Measurements from ENCODE around the gene LBR.
A peak's percentile ranks its signal among the peaks of the same experiment; 100 is the strongest.
"Not testable (repeated sequence)": the region's sequence is repeated elsewhere in the genome, so short reads cannot be mapped to it uniquely, and the experiment has no call there.

The LBR gene

GRCh38 chr1:225427235-225428067 lies at the start of gene LBR:
Gene LBR, minus strand, starts transcription at chr1:225428038. Its CDS starts 3,963 bp downstream, at chr1:225424075.
- peak within 1 kb of the TSS; percentile 83 for H3K4me3 ChIP-seq (replicated peaks; ENCODE audit: low read depth, low read length)

GRCh38 chr1:225477296-225477911 lies 49.6 kb upstream of the LBR start:
- no peak for TF ChIP-seq CTCF (IDR thresholded peaks at IDR 0.05; ENCODE audit: low read length, missing control alignments)
- DNase-seq (ENCODE audit: low read depth) = no peak
- H3K4me3 ChIP-seq (replicated peaks; ENCODE audit: low read depth, low read length) = no peak overlapping the region

More at GRCh38 chr1:225427235-225428067, at the start of gene LBR:
- TF ChIP-seq CTCF (IDR thresholded peaks at IDR 0.05; ENCODE audit: low read length, missing control alignments) = no peak
- no peak for DNase-seq (ENCODE audit: low read depth)

- TF ChIP-seq CTCF (IDR thresholded peaks at IDR 0.05; ENCODE audit: low read length, missing control alignments) = no peak
- H3K4me3 ChIP-seq (replicated peaks; ENCODE audit: low read depth, low read length) = no peak overlapping the region
- DNase-seq (ENCODE audit: low read depth) = no peak
Measured at GRCh38 chr1:225476538-225476988, 48.7 kb upstream of the LBR start.

- no peak for DNase-seq (ENCODE audit: low read depth)
- H3K4me3 ChIP-seq (replicated peaks; ENCODE audit: low read depth, low read length) = no peak overlapping the region
Measured at GRCh38 chr1:225476100-225476511, 48.3 kb upstream of the LBR start.

GRCh38 chr1:225474986-225475820 lies 47.4 kb upstream of the LBR start:
- TF ChIP-seq CTCF (IDR thresholded peaks at IDR 0.05; ENCODE audit: low read length, missing control alignments) = peak; percentile 82
- H3K4me3 ChIP-seq (replicated peaks; ENCODE audit: low read depth, low read length) = no peak overlapping the region
- DNase-seq (ENCODE audit: low read depth) = peak; percentile 73

More at GRCh38 chr1:225476100-225476511, 48.3 kb upstream of the LBR start:
- TF ChIP-seq CTCF (IDR thresholded peaks at IDR 0.05; ENCODE audit: low read length, missing control alignments) = no peak

- DNase-seq (ENCODE audit: low read depth) = no peak
- TF ChIP-seq CTCF (IDR thresholded peaks at IDR 0.05; ENCODE audit: low read length, missing control alignments) = no peak
- no peak overlapping the region for H3K4me3 ChIP-seq (replicated peaks; ENCODE audit: low read depth, low read length)
Measured at GRCh38 chr1:225474439-225474985, 46.7 kb upstream of the LBR start.

GRCh38 chr1:225473676-225474438 lies 46.0 kb upstream of the LBR start:
- not testable (repeated sequence) for H3K4me3 ChIP-seq (replicated peaks; ENCODE audit: low read depth, low read length); DNase-seq (ENCODE audit: low read depth)

GRCh38 chr1:225473266-225473665 lies 45.4 kb upstream of the LBR start:
- H3K4me3 ChIP-seq (replicated peaks; ENCODE audit: low read depth, low read length); DNase-seq (ENCODE audit: low read depth): not testable (repeated sequence)

Measured in fibroblast of pulmonary artery (primary cell).